Subcutaneous adipose tissue (tissue), 4 donors: Measurements from ENCODE around the gene ABCC4. TPM values are rescaled to one million over a fixed set of nuclear protein-coding genes. Genes with fewer than 3 reads are reported as not detected.

Source experiments
- CTCF ChIP-seq: fragments of 450-650 bp; IDR thresholded peaks from one replicate; pipeline ENCODE4 v1.5.1; 2016; ENCODE audit warnings: low read depth, mild to moderate bottlenecking, control low read depth, antibody characterized with exemption, moderate library complexity
- total RNA-seq, 4 donors: library from RNA; depleted of rRNA; stranded (reverse); fragments of >200 nt; gene quantifications; one replicate each; pipeline ENCODE4 v1.1.0, GENCODE V29; 2016

ABCC4 gene
- total RNA-seq, 4 donors from 2014 or later = 4.1 to 7.7 (median 5.1) TPM

DNA sequence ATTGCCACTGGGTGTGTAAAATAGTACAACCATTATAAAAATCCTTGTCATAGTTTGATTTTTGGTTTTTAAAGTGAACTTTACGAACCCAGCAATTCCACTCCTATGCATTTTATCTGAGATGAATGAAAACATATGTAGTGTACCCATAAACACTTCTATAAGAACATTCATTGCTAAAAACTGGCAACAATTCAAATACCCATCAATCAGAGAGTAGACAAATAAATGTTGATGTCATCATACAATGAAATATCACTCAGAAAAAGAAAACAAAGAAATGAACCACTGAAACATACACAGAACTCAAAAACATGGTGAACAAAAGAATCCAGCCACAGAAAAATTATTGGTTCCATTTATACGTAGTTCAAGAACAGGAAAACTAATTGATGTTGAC, 202.3 kb downstream of the ABCC4 start:
- no peak for TF ChIP-seq CTCF

DNA sequence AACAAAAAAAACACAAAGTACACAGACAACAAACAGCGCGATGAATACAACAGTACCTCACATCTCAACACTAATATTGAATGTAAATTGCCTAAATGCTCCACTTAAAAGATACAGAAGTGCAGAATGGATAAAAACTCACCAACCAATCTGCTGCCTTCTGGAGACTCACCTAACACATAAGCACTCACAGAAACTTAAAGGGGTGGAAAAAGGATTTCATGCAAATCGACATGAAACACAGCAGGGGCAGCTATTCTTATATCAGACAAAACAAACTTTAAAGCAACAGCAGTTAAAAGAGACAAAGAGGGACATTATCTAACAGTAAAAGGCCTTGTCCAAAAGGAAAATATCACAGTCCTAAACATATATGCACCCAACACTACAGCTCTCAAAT, 209.5 kb downstream of the ABCC4 start:
- TF ChIP-seq CTCF = no peak

- TF ChIP-seq CTCF = no peak
Measured at GRCh38 chr13:95087746-95088305, 213.4 kb downstream of the ABCC4 start.

GRCh38 chr13:95086761-95087160, 214.5 kb downstream of the ABCC4 start:
- no peak for TF ChIP-seq CTCF

DNA sequence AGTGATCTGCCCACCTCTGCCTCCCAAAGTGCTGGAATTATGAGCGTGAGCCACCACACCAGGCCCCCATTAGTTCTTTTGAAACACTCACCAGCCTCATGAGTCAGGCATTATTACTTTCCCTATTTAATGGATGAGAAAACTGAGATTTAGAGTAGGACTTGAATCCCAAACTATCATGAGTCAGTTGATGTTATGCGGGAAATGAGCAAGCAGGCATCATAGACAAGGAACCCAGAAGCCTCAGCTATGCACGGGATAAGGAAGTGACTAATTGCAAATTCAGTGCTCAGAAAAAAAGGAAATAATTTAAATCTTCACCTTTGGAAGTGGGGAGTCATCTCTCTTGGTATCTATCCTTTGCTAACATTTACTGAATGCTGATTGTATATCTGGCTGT, 217.5 kb downstream of the ABCC4 start:
- no peak for TF ChIP-seq CTCF

GRCh38 chr13:95083066-95083465, 218.2 kb downstream of the ABCC4 start:
- no peak for TF ChIP-seq CTCF

DNA sequence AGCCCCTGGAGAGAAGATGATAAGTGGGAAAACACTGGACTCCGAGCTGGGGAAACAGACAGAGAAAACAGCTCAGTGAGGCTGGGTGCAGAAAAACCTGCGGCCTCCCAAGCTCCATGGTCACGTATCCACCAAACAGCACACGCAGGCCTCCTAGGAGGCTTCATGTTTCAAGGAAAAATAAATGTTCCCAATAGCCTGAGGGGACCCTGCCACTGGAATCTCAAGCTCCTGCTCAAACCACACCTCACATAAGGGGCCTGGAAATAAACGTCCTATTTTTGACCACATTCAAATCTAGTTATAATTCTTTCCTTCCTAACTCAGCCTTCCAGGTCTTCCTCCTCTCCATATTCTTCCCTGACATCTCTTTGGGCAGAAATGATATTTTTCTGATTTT, 225.7 kb downstream of the ABCC4 start:
- TF ChIP-seq CTCF = no peak
